Psoas muscle (tissue), 8 donors: Measurements from ENCODE around the gene RAD51D. TPM values are rescaled to one million over a fixed set of nuclear protein-coding genes. Genes with fewer than 3 reads are reported as not detected.

ENCODE experiments used
- ATAC-seq, 4 donors: fragments of 200-7000 bp; cut with Tn5 transposase; one replicate each; pipeline ENCODE4 v1.9.1; 2020; ENCODE audit warnings: moderate library complexity in 3 of 4, mild to moderate bottlenecking in 2 of 4
- DNase-seq, 2 donors: peaks; one replicate each; pipeline ENCODE4 v3.0.0-alpha.2; 2020
- H3K27ac ChIP-seq: fragments of 200-600 bp; one replicate; pipeline ENCODE4 v1.8.0; 2022
- H3K27me3 ChIP-seq, 3 donors: fragments of 200-600 bp in 1 of 3; one replicate each; pipeline versions ENCODE4 v1.6.1 to v1.8.0; 2013 to 2022; ENCODE audit warnings: low read length in 2 of 3, mild to moderate bottlenecking in 2 of 3, moderate library complexity in 1 of 3; ENCODE audit not compliant: insufficient read depth in 3 of 3
- H3K36me3 ChIP-seq, 2 donors: fragments of 200-600 bp in 1 of 2; one replicate each; pipeline versions ENCODE4 v1.6.1 to v1.8.0; 2013 to 2022; ENCODE audit warnings: low read depth in 1 of 2, mild to moderate bottlenecking in 1 of 2, moderate library complexity in 1 of 2; ENCODE audit not compliant: insufficient read depth in 1 of 2
- H3K4me1 ChIP-seq: fragments of 200-600 bp; one replicate; pipeline ENCODE4 v1.8.0; 2022
- H3K4me3 ChIP-seq: fragments of 200-600 bp; one replicate; pipeline ENCODE4 v1.8.0; 2022; ENCODE audit warnings: mild to moderate bottlenecking
- H3K9me3 ChIP-seq: fragments of 200-600 bp; one replicate; pipeline ENCODE4 v1.8.0; 2022
- CTCF ChIP-seq: fragments of 200-600 bp; IDR thresholded peaks from one replicate; pipeline ENCODE4 v1.8.0; 2022; ENCODE audit warnings: antibody characterized with exemption
- WGBS, 3 donors: extraction: QIAGEN DNeasy Blood & Tissue Kit; methylation state at CpG; one replicate each; pipeline versions ENCODE4 v1.1.6 to v1.1.7; 2013; 5-methylcytosine and 5-hydroxymethylcytosine counted together
- intact Hi-C, 2 donors: fragments of 100-400 bp; cut with DNase I; formaldehyde crosslinking; loops; one replicate each; pipeline versions ENCODE4 v1.11.0 to v1.14.2; 2022
- polyA plus RNA-seq, 3 donors: library from polyadenylated mRNA; stranded (reverse); fragments of 200-250 nt; gene quantifications; one replicate each; pipeline ENCODE4 v1.2.3, GENCODE V29; 2013
- total RNA-seq, 4 donors: library from RNA; stranded (reverse); fragmentation: NEBNext Ultra II Directional in 2 of 4; extraction: Animal tissue kit (Norgen Biotek cat#: 25700) in 2 of 4; gene quantifications; one replicate each; pipeline versions ENCODE4 v1.2.1 to v1.2.4, GENCODE V29; 2021 to 2023
- donor health status: healthy with polysubstance abuse.
- donor health status: DM: no; HTN: no; CAD: no; lungs with moderate emphysema.
- donor health status: Bipolar disorder and iron deficiency.
- donor health status: healthy.
- donor health status: DM: yes; HTN: yes; CAD: no.
- donor health status: DM: no; HTN: no; CAD: no.
- donor health status: DM: no; HTN: no; CAD: no.
- donor health status: DM: yes; HTN: yes; CAD: no.

RAD51D gene
- total and polyA plus RNA-seq, 7 donors: 3.6 to 6.2 (median 5.4) TPM

GRCh38 chr17:35164716-35165115 lies 45.1 kb upstream of the RAD51D start:
- Histone ChIP-seq H3K27me3 (no peaks in the 10 kb centered on the region), H3K9me3 (no peaks in the 10 kb centered on the region), H3K4me1 (no peaks in the 10 kb centered on the region), H3K36me3 (peaks cover 0 to 100% of the 10 kb centered on the region in 2 donors), H3K27ac (no peak overlapping the region), H3K4me3 (no peak overlapping the region)
- TF ChIP-seq CTCF: no peak
- DNase-seq: no peak
- ATAC-seq: no peak
- intact Hi-C loops: no loop called here
- 68 to 85% (median 72%) methylated on average over 5 of the region's 5 CpGs for WGBS, 3 donors

GRCh38 chr17:35163886-35164285 lies 44.2 kb upstream of the RAD51D start:
- Histone ChIP-seq H3K4me3 (no peak overlapping the region), H3K36me3 (peaks cover 2 to 100% of the 10 kb centered on the region in 2 donors), H3K4me1 (no peaks in the 10 kb centered on the region), H3K9me3 (no peaks in the 10 kb centered on the region), H3K27me3 (no peaks in the 10 kb centered on the region), H3K27ac (no peak overlapping the region)
- intact Hi-C loops: no loop called here
- TF ChIP-seq CTCF: no peak
- WGBS, 3 donors: 93 to 97% (median 97%) methylated on average over 7 of the region's 7 CpGs
- no peak for ATAC-seq
- no peak for DNase-seq

GRCh38 chr17:35162755-35163154 lies 43.1 kb upstream of the RAD51D start:
- 73 to 88% (median 84%) methylated on average over 4 of the region's 4 CpGs for WGBS, 3 donors
- H3K27me3 ChIP-seq: no peaks in the 10 kb centered on the region
- H3K4me3 ChIP-seq: no peak overlapping the region
- H3K27ac ChIP-seq: no peak overlapping the region
- DNase-seq (no peak), ATAC-seq (no peak)
- intact Hi-C loops: no loop called here
- peaks cover 2 to 100% of the 10 kb centered on the region in 2 donors for H3K36me3 ChIP-seq
- TF ChIP-seq CTCF: no peak
- no peaks in the 10 kb centered on the region for H3K9me3 ChIP-seq
- H3K4me1 ChIP-seq: no peaks in the 10 kb centered on the region

- Histone ChIP-seq H3K4me1 (no peaks in the 10 kb centered on the region), H3K27ac (no peak overlapping the region), H3K9me3 (no peaks in the 10 kb centered on the region), H3K27me3 (no peaks in the 10 kb centered on the region), H3K36me3 (peaks cover 2 to 100% of the 10 kb centered on the region in 2 donors), H3K4me3 (no peak overlapping the region)
- WGBS, 3 donors: 70 to 84% (median 70%) methylated on average over 3 of the region's 3 CpGs
- ATAC-seq (no peak), DNase-seq (no peak)
- intact Hi-C loops: no loop called here
- no peak for TF ChIP-seq CTCF
These were observed 41.7 kb upstream of the RAD51D start for GRCh38 chr17:35161281-35161761.
